ENCODE measurements around the gene PAX3.

Gene PAX3

GRCh38 chr2:222269132-222269531, 29.7 kb downstream of the PAX3 start:
- TF ChIP-seq CTCF (IDR thresholded peaks at IDR 0.05; ENCODE audit: insufficient read depth, low read depth, low read length, missing control alignments): no peak
- H3K4me3 ChIP-seq (ENCODE audit: low read depth, low read length): no peak overlapping the region

DNA sequence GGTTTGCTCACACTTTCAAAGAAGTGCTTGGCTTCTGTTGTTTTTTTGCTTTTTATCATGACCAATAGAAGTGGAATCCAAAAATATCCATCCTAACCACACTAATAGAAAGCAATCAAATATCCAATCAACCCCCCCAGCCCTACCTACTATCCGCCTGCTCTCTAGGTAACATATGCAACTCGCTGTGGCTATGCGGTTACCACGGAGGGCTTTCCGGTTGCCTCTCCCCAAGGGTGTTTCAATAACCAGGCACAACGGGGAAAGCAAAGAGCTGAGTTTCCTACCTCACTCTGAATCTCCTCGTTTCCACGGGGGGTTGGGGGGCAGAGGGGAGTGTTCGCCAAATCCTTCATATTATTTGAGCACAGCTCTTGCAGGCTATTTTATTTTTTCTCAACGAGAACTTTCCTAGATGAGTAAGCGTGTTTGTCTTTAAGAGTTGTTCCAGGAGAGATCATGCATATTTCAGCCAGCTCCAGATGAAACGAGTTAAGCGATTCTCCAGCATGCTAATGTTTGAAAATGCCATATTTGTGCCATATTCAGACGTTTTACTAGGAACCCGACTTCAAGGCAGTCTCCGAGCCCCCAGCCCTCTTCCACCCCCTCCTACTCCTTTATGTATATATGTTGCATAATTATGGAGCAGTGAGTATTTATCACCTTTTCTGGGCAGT, 30.3 kb downstream of the PAX3 start:
- TF ChIP-seq CTCF (IDR thresholded peaks at IDR 0.05; ENCODE audit: insufficient read depth, low read depth, low read length, missing control alignments): no peak
- no peak for DNase-seq (ENCODE audit: low read depth)
- no peak overlapping the region for H3K4me3 ChIP-seq (ENCODE audit: low read depth, low read length)

More at GRCh38 chr2:222269132-222269531, 29.7 kb downstream of the PAX3 start:
- DNase-seq (ENCODE audit: low read depth): no peak

- H3K4me3 ChIP-seq (ENCODE audit: low read depth, low read length): no peak overlapping the region
- no peak for TF ChIP-seq CTCF (IDR thresholded peaks at IDR 0.05; ENCODE audit: insufficient read depth, low read depth, low read length, missing control alignments)
- DNase-seq (ENCODE audit: low read depth): no peak
Observed at GRCh38 chr2:222264791-222265320, 33.9 kb downstream of the PAX3 start.

GRCh38 chr2:222261504-222261903, 37.3 kb downstream of the PAX3 start:
- no peak overlapping the region for H3K4me3 ChIP-seq (ENCODE audit: low read depth, low read length)
- no peak for TF ChIP-seq CTCF (IDR thresholded peaks at IDR 0.05; ENCODE audit: insufficient read depth, low read depth, low read length, missing control alignments)
- DNase-seq (ENCODE audit: low read depth): no peak

- no peak for TF ChIP-seq CTCF (IDR thresholded peaks at IDR 0.05; ENCODE audit: insufficient read depth, low read depth, low read length, missing control alignments)
- no peak overlapping the region for H3K4me3 ChIP-seq (ENCODE audit: low read depth, low read length)
- DNase-seq (ENCODE audit: low read depth): no peak
Observed at GRCh38 chr2:222257645-222258044, 41.2 kb downstream of the PAX3 start.

DNA sequence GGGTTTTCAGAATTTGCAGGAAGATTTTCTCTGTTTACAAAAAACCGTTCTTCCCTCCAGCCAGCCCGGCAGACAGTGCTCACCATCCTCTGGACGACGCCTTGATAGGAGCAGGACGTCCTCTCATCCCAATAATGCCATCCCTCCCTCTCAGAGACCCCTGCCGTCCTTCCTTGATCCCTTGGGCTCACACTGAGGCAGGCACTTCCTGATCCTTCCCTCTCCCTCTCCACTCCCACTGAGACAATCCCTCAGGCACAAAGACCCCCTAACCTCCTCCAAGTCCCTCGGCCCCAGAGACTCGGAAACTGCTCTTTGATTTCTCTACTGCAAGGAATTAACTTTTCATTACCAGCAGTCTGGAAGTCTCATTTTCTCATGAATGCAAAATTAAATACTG, 42.5 kb downstream of the PAX3 start:
- no peak for DNase-seq (ENCODE audit: low read depth)
- TF ChIP-seq CTCF (IDR thresholded peaks at IDR 0.05; ENCODE audit: insufficient read depth, low read depth, low read length, missing control alignments): no peak

DNA sequence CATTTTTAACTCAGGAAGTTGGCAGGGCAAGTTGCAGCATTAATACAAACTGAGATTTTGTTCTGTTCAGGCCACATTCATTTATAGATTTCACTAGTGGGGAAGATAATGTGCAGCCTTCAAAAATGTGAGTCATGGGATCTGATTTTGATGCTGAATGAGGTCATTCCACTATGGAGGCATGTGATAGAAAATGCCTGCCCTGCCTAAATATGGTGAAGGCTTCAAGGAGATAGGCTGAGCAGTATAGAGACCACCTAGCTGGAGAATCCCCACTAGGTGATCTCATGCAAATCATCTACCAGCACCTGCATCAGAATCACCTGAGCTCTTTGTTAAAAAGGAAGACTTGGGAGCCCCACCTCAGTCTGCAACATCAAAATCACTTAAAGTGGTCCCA, 43.7 kb downstream of the PAX3 start:
- TF ChIP-seq CTCF (IDR thresholded peaks at IDR 0.05; ENCODE audit: insufficient read depth, low read depth, low read length, missing control alignments): no peak
- H3K4me3 ChIP-seq (ENCODE audit: low read depth, low read length): no peak overlapping the region
- DNase-seq (ENCODE audit: low read depth): no peak

More for the DNA sequence above, 42.5 kb downstream of the PAX3 start:
- H3K4me3 ChIP-seq (ENCODE audit: low read depth, low read length): no peak overlapping the region
